PC-9 (cell line): ENCODE measurements around the gene PDCD6IP. TPM values are rescaled to one million over a fixed set of nuclear protein-coding genes. Genes with fewer than 3 reads are reported as not detected.

Source experiments
- BruUV-seq: library from RNA; stranded (reverse); fragments of 400-500 nt; replicated peaks from 2 replicates; lab custom pipeline; 2021; lab: Mats Ljungman, UMichigan
- CTCF ChIA-PET: fragments of 300-600 bp; sonication (Branson Sonifier 250); formaldehyde crosslinking; loops from one replicate; lab custom pipeline; 2022; ENCODE audit warnings: antibody characterized with exemption; lab: Charles Lee
- POLR2A ChIA-PET: fragments of 300-600 bp; sonication (Branson Sonifier 250); formaldehyde crosslinking; loops from one replicate; lab custom pipeline; 2022; ENCODE audit warnings: antibody characterized with exemption; ENCODE audit not compliant: unreplicated experiment; lab: Charles Lee
- DNase-seq, 2 experiments: peaks; one replicate each; pipeline versions ENCODE4 v3.0.0 to v3.0.0-alpha.2; 2015 to 2022; ENCODE audit warnings: mixed read lengths in 1 of 2
- H2AFZ ChIP-seq: fragments of 200-600 bp; sonication (generic); 2 replicates; pipeline ENCODE4 v1.8.1; 2017; ENCODE audit warnings: antibody characterized with exemption
- H3F3A ChIP-seq: fragments of 200-600 bp; sonication (generic); 2 replicates; pipeline ENCODE4 v1.8.1; 2017; ENCODE audit warnings: antibody characterized with exemption, mild to moderate bottlenecking, low read depth; ENCODE audit not compliant: insufficient read depth
- H3K27ac ChIP-seq: fragments of 200-600 bp; sonication (generic); 2 replicates; pipeline ENCODE4 v1.6.1; 2016; ENCODE audit warnings: mixed run types
- H3K27me3 ChIP-seq: fragments of 200-600 bp; sonication (generic); 2 replicates; pipeline ENCODE4 v1.6.1; 2016; ENCODE audit warnings: low read depth, mixed run types; ENCODE audit not compliant: insufficient read depth
- H3K36me3 ChIP-seq: fragments of 200-600 bp; sonication (generic); 2 replicates; pipeline ENCODE4 v1.6.1; 2016; ENCODE audit warnings: low read depth, mixed run types
- H3K4me1 ChIP-seq: fragments of 200-600 bp; sonication (generic); replicated peaks from 2 replicates; pipeline ENCODE4 v1.6.1; 2016; ENCODE audit warnings: mixed run types; ENCODE audit not compliant: insufficient read depth
- H3K4me2 ChIP-seq: fragments of 200-600 bp; sonication (generic); 2 replicates; pipeline ENCODE4 v1.6.1; 2017; ENCODE audit warnings: mixed run types
- H3K4me3 ChIP-seq: fragments of 200-600 bp; sonication (generic); 2 replicates; pipeline ENCODE4 v1.6.1; 2016; ENCODE audit warnings: mixed run types
- H3K79me2 ChIP-seq: fragments of 200-600 bp; sonication (generic); 2 replicates; pipeline ENCODE4 v1.6.1; 2017; ENCODE audit warnings: low read depth, mixed run types
- H3K9me2 ChIP-seq: fragments of 200-600 bp; sonication (generic); 2 replicates; pipeline ENCODE4 v1.8.1; 2017; ENCODE audit warnings: mild to moderate bottlenecking; ENCODE audit not compliant: insufficient read depth
- H3K9me3 ChIP-seq: fragments of 200-600 bp; sonication (generic); 2 replicates; pipeline ENCODE4 v1.8.1; 2016; ENCODE audit warnings: low read depth; ENCODE audit not compliant: insufficient read depth
- H4K20me1 ChIP-seq: fragments of 200-600 bp; sonication (generic); 2 replicates; pipeline ENCODE4 v1.8.1; 2017; ENCODE audit not compliant: insufficient read depth
- CTCF ChIP-seq: fragments of 200-600 bp; sonication (generic); conservative IDR thresholded peaks from 2 replicates; pipeline ENCODE4 v1.6.1; 2017; ENCODE audit warnings: mixed run types, antibody characterized with exemption, mild to moderate bottlenecking, moderate library complexity
- EZH2 ChIP-seq: fragments of 200-600 bp; sonication (generic); IDR thresholded peaks from 2 replicates; pipeline ENCODE4 v1.8.0; 2017; ENCODE audit warnings: antibody characterized with exemption, low read depth
- intact Hi-C: fragments of 100-400 bp; cut with micrococcal nuclease; formaldehyde crosslinking; loops from one replicate; pipeline ENCODE4 v1.10.0; 2022; ENCODE audit not compliant: unreplicated experiment
- total RNA-seq: library from RNA; stranded (reverse); gene quantifications from 2 replicates; pipeline ENCODE4 v1.2.3, GENCODE V29; 2021

Gene PDCD6IP
- total RNA-seq, 1 experiment from 2014 or later = 209 TPM

- Histone ChIP-seq H3K4me1 (no peaks in the 10 kb centered on the region), H3K4me2 (no peak overlapping the region), H4K20me1 (no peaks in the 10 kb centered on the region), H3K27ac (no peak overlapping the region), H2AFZ (no peak overlapping the region), H3K9me2 (no peaks in the 10 kb centered on the region), H3K4me3 (no peak overlapping the region), H3K79me2 (no peaks in the 10 kb centered on the region), H3K27me3 (peaks cover 3% of the 10 kb centered on the region; the same call in 1 of the 2 replicates), H3K36me3 (no peaks in the 10 kb centered on the region), H3K9me3 (no peaks in the 10 kb centered on the region), H3F3A (no peaks in the 10 kb centered on the region)
- DNase-seq = no peak
- intact Hi-C loops = no loop called here
- ChIA-PET CTCF (no interaction called here), POLR2A (no interaction called here)
- no TSS peak for BruUV-seq
- TF ChIP-seq EZH2 (no peak), CTCF (no peak)
Observed at GRCh38 chr3:33884701-33885100, 86.3 kb downstream of the PDCD6IP start.

- Histone ChIP-seq H3K36me3 (no peaks in the 10 kb centered on the region), H3K4me1 (no peaks in the 10 kb centered on the region), H3K4me3 (no peak overlapping the region), H3K27ac (no peak overlapping the region), H3K79me2 (no peaks in the 10 kb centered on the region), H3F3A (no peaks in the 10 kb centered on the region), H3K4me2 (no peak overlapping the region), H4K20me1 (no peaks in the 10 kb centered on the region), H2AFZ (no peak overlapping the region), H3K9me2 (no peaks in the 10 kb centered on the region), H3K27me3 (peaks cover 3% of the 10 kb centered on the region; the same call in 1 of the 2 replicates), H3K9me3 (no peaks in the 10 kb centered on the region)
- CTCF ChIA-PET = no interaction called here
- TF ChIP-seq EZH2 (no peak), CTCF (no peak)
- BruUV-seq = no TSS peak
- intact Hi-C loops = no loop called here
- POLR2A ChIA-PET = no interaction called here
- no peak for DNase-seq
Observed at GRCh38 chr3:33885496-33885895, 87.1 kb downstream of the PDCD6IP start.

- no peak for DNase-seq
- H4K20me1 ChIP-seq = no peaks in the 10 kb centered on the region
- H3K4me1 ChIP-seq = no peaks in the 10 kb centered on the region
- no peaks in the 10 kb centered on the region for H3K79me2 ChIP-seq
- TF ChIP-seq CTCF = no peak
- TF ChIP-seq EZH2 = no peak
- H3K4me3 ChIP-seq = no peak overlapping the region
- H3K27me3 ChIP-seq = peaks cover 3% of the 10 kb centered on the region; the same call in 1 of the 2 replicates
- ChIA-PET POLR2A (no interaction called here), CTCF (no interaction called here)
- no peaks in the 10 kb centered on the region for H3F3A ChIP-seq
- no peak overlapping the region for H3K4me2 ChIP-seq
- H2AFZ ChIP-seq = no peak overlapping the region
- no TSS peak for BruUV-seq
- no peaks in the 10 kb centered on the region for H3K36me3 ChIP-seq
- no peaks in the 10 kb centered on the region for H3K9me3 ChIP-seq
- H3K9me2 ChIP-seq = no peaks in the 10 kb centered on the region
- no peak overlapping the region for H3K27ac ChIP-seq
- intact Hi-C loops = no loop called here
Observed at GRCh38 chr3:33886015-33886414, 87.6 kb downstream of the PDCD6IP start.
